Heart left ventricle (tissue), 16 donors: ENCODE results near the gene ZNF423. TPM values are rescaled to one million over a fixed set of nuclear protein-coding genes. Genes with fewer than 3 reads are reported as not detected.
A peak's percentile ranks its signal among the peaks of the same experiment; 100 is the strongest.

ENCODE experiments used
- ATAC-seq, 4 donors: fragments of 200-7000 bp; cut with Tn5 transposase; one replicate each; pipeline ENCODE4 v1.9.1; 2020 to 2022; ENCODE audit warnings: moderate library complexity in 4 of 4, mild to moderate bottlenecking in 3 of 4, moderate number of reproducible peaks in 1 of 4
- DNase-seq, 5 donors: peaks; one replicate each; pipeline ENCODE4 v3.0.0-alpha.2; 2020
- H3K27ac ChIP-seq, 12 donors: fragments of 200-600 bp; sonication (generic) in 4 of 12; one replicate each; pipeline versions ENCODE4 v1.5.0 to v1.8.0; 2016 to 2022; ENCODE audit warnings: mild to moderate bottlenecking in 2 of 12
- H3K27me3 ChIP-seq, 9 donors: fragments of 200-600 bp; sonication (generic) in 2 of 9; one replicate each; pipeline versions ENCODE4 v1.5.1 to v1.8.0; 2016 to 2022; ENCODE audit warnings: mild to moderate bottlenecking in 3 of 9
- H3K36me3 ChIP-seq, 9 donors: fragments of 200-600 bp; sonication (generic) in 2 of 9; one replicate each; pipeline versions ENCODE4 v1.5.0 to v1.8.0; 2018 to 2022; ENCODE audit warnings: mild to moderate bottlenecking in 2 of 9
- H3K4me1 ChIP-seq, 12 donors: fragments of 200-600 bp; sonication (generic) in 4 of 12; one replicate each; pipeline versions ENCODE4 v1.5.0 to v1.8.0; 2016 to 2022; ENCODE audit warnings: mild to moderate bottlenecking in 3 of 12
- H3K4me3 ChIP-seq, 12 donors: fragments of 200-600 bp; sonication (generic) in 4 of 12; one replicate each; pipeline versions ENCODE4 v1.5.0 to v1.8.0; 2017 to 2022; ENCODE audit warnings: mild to moderate bottlenecking in 9 of 12, moderate library complexity in 4 of 12
- H3K9me3 ChIP-seq, 12 donors: fragments of 200-600 bp; sonication (generic) in 4 of 12; one replicate each; pipeline versions ENCODE4 v1.5.0 to v1.8.0; 2016 to 2022; ENCODE audit warnings: mild to moderate bottlenecking in 1 of 12
- CTCF ChIP-seq, 12 donors: fragments of 200-600 bp; sonication (generic) in 4 of 12; IDR thresholded peaks; one replicate each; pipeline versions ENCODE4 v1.5.0 to v1.8.0; 2018 to 2022; ENCODE audit warnings: antibody characterized with exemption in 12 of 12, mild to moderate bottlenecking in 5 of 12
- POLR2A ChIP-seq, 2 donors: fragments of 450-650 bp; IDR thresholded peaks; one replicate each; pipeline ENCODE4 v1.6.1; 2017; ENCODE audit warnings: antibody characterized with exemption in 2 of 2, mild to moderate bottlenecking in 2 of 2, moderate library complexity in 2 of 2
- WGBS, 4 donors: extraction: QIAGEN DNeasy Blood & Tissue Kit in 2 of 4; methylation state at CpG; one replicate each; pipeline versions ENCODE4 v1.1.5 to v1.1.7; 2013 to 2018; 5-methylcytosine and 5-hydroxymethylcytosine counted together
- intact Hi-C, 10 donors: fragments of 100-400 bp; cut with DNase I; formaldehyde crosslinking; loops; one replicate each; pipeline versions ENCODE4 v1.11.1 to v1.14.2; 2022
- polyA plus RNA-seq, 2 donors: library from polyadenylated mRNA; stranded (reverse); fragments of 200-250 nt; gene quantifications; one replicate each; pipeline ENCODE4 v1.2.3, GENCODE V29; 2013
- total RNA-seq, 9 donors: library from RNA; depleted of rRNA in 2 of 9; stranded (reverse); fragments of >200 nt in 2 of 9; fragmentation: NEBNext Ultra II Directional in 3 of 9; extraction: Animal tissue kit (Norgen Biotek cat#: 25700) in 3 of 9; gene quantifications; one replicate each; pipeline versions ENCODE4 v1.1.0 to v1.2.4, GENCODE V29; 2016 to 2023
- donor health status: ischemic (EF 13 %, LVEDD 7.1; RV severe dilation, severe dysfunction).
- donor health status: healthy with polysubstance abuse.
- donor health status: DM: no; HTN: yes; CAD: no.
- donor health status: DM: no; HTN: no; CAD: no.
- donor health status: ischemic (EF 25% LVEDD 6.9; RV normal size, moderate dysfunction).
- donor health status: ischemic (EF 25% LVEDD 5.7; RV mildly dilated, moderate dysfunction).
- donor health status: healthy.
- donor health status: DM: yes; HTN: yes; CAD: no.
- donor health status: ischemic (EF 35%, LVEDD 5.7; RV mildly dilated, moderate dysfunction).
- donor health status: nonischemic (EF 11% LVEDD 7.7; RV severe dilation, severe dysfunction).
- donor health status: DM: yes; HTN: yes; CAD: no.
- donor health status: PGD.
- donor health status: ischemic (EF 29% LVEDD 5.4; RV normal size, mild dysfunction).
- donor health status: nonischemic (EF 23%, LVEDD 6.1; RV moderate dilation, normal function).

The ZNF423 gene
- total and polyA plus RNA-seq, 11 donors, result 1.8 to 10.4 (median 5.7) TPM

GRCh38 chr16:49620158-49620868 lies 235.6 kb downstream of the ZNF423 start:
- peaks cover 0 to 9% (median 0%) of the 10 kb centered on the region in 9 donors for H3K36me3 ChIP-seq
- DNase-seq (peak; percentile 71 to 93 (median 92)), ATAC-seq (peak; percentile 75 to 93 (median 85))
- peaks cover 0 to 26% (median 16%) of the 10 kb centered on the region in 12 donors for H3K4me1 ChIP-seq
- no peaks in the 10 kb centered on the region for H3K9me3 ChIP-seq
- no peaks in the 10 kb centered on the region for H3K27me3 ChIP-seq
- TF ChIP-seq CTCF (IDR thresholded peaks at IDR 0.05), result no peak
- no peak for TF ChIP-seq POLR2A (IDR thresholded peaks at IDR 0.05)
- peak overlapping the region; percentile 1 to 85 (median 74) for H3K27ac ChIP-seq
- no peak overlapping the region for H3K4me3 ChIP-seq
- 31 to 42% (median 35%) methylated on average over 5 to 11 of the region's 11 CpGs for WGBS, 4 donors
- intact Hi-C loops, result no loop called here

- intact Hi-C loops, result loop anchor here in 2 of 10 donors (10.0 kb wide), 2 partner anchors 125 to 255 kb away; no protein-coding TSS in a partner anchor
- Histone ChIP-seq H3K4me1 (peaks cover 0 to 26% (median 16%) of the 10 kb centered on the region in 12 donors), H3K4me3 (no peak overlapping the region), H3K27me3 (no peaks in the 10 kb centered on the region), H3K27ac (peak overlapping the region in 4 of 12 donors; percentile 50 to 85 (median 78)), H3K36me3 (peaks cover 0 to 7% (median 0%) of the 10 kb centered on the region in 9 donors), H3K9me3 (no peaks in the 10 kb centered on the region)
- DNase-seq (no peak), ATAC-seq (no peak)
- TF ChIP-seq POLR2A (IDR thresholded peaks at IDR 0.05) (no peak), CTCF (IDR thresholded peaks at IDR 0.05) (no peak)
- 73 to 92% (median 81%) methylated on average over 2 of the region's 2 CpGs for WGBS, 4 donors
These were observed 236.1 kb downstream of the ZNF423 start for GRCh38 chr16:49619811-49620157.

- ATAC-seq, result no peak
- intact Hi-C loops, result loop anchor here in 2 of 10 donors (10.0 kb wide), 2 partner anchors 126 to 256 kb away; no protein-coding TSS in a partner anchor
- WGBS, 4 donors, result 79 to 85% (median 82%) methylated on average over 3 of the region's 3 CpGs
- Histone ChIP-seq H3K4me3 (no peak overlapping the region), H3K9me3 (peaks cover 0 to 3% (median 0%) of the 10 kb centered on the region in 12 donors), H3K36me3 (peaks cover 0 to under 1% (median 0%) of the 10 kb centered on the region in 9 donors), H3K4me1 (peaks cover 0 to 26% (median 16%) of the 10 kb centered on the region in 12 donors), H3K27ac (peak overlapping the region in 1 of 12 donors; percentile 85), H3K27me3 (no peaks in the 10 kb centered on the region)
- DNase-seq, result no peak
- TF ChIP-seq POLR2A (IDR thresholded peaks at IDR 0.05) (no peak), CTCF (IDR thresholded peaks at IDR 0.05) (no peak)
These were observed 237.0 kb downstream of the ZNF423 start for GRCh38 chr16:49618955-49619354.

DNA sequence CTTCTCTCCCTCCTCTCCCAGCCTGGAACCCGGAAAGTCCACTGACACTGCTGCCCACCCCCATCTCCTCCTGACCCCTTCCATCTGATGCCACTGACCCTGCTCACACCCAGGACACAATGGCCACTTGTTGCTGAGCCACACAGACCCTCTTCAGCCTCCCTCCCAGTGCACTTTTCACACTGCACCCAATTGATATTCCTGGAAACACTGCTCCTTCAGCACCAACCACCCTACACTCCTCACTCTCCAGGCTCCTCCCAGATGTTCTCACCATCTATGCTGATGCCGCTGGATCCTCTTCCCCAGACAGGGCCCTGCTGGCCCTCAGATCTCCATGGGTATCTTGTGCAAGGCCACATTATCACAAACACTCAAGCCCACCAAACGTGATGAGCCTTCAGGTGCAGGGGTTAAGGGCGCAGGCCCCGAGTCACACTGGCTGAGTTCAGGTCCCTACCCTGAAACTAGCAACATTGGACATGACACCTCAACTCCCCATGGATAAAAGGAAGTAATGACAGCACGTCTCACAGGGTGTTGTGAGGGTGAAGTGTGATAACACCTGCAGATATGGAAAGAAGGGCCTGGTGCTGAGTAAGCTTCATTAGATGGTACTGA lies 238.1 kb downstream of the ZNF423 start:
- peaks cover 0 to 4% (median 0%) of the 10 kb centered on the region in 12 donors for H3K9me3 ChIP-seq
- intact Hi-C loops, result loop anchor here in 2 of 10 donors (10.0 kb wide), 2 partner anchors 127 to 257 kb away; no protein-coding TSS in a partner anchor
- DNase-seq, result no peak
- H3K4me3 ChIP-seq, result no peak overlapping the region
- 90 to 96% (median 94%) methylated on average over 6 of the region's 6 CpGs for WGBS, 4 donors
- no peaks in the 10 kb centered on the region for H3K27me3 ChIP-seq
- no peak for ATAC-seq
- TF ChIP-seq POLR2A (IDR thresholded peaks at IDR 0.05), result no peak
- TF ChIP-seq CTCF (IDR thresholded peaks at IDR 0.05), result no peak
- no peaks in the 10 kb centered on the region for H3K36me3 ChIP-seq
- H3K27ac ChIP-seq, result no peak overlapping the region
- peaks cover 0 to 26% (median 16%) of the 10 kb centered on the region in 12 donors for H3K4me1 ChIP-seq
